Psoas muscle (tissue), 8 donors: ENCODE measurements around the gene NUP210. TPM values are rescaled to one million over a fixed set of nuclear protein-coding genes. Genes with fewer than 3 reads are reported as not detected.

ENCODE experiments used
- ATAC-seq, 4 donors: fragments of 200-7000 bp; cut with Tn5 transposase; one replicate each; pipeline ENCODE4 v1.9.1; 2020; ENCODE audit warnings: moderate library complexity in 3 of 4, mild to moderate bottlenecking in 2 of 4
- DNase-seq, 2 donors: peaks; one replicate each; pipeline ENCODE4 v3.0.0-alpha.2; 2020
- H3K27ac ChIP-seq: fragments of 200-600 bp; one replicate; pipeline ENCODE4 v1.8.0; 2022
- H3K27me3 ChIP-seq, 3 donors: fragments of 200-600 bp in 1 of 3; one replicate each; pipeline versions ENCODE4 v1.6.1 to v1.8.0; 2013 to 2022; ENCODE audit warnings: low read length in 2 of 3, mild to moderate bottlenecking in 2 of 3, moderate library complexity in 1 of 3; ENCODE audit not compliant: insufficient read depth in 3 of 3
- H3K36me3 ChIP-seq, 2 donors: fragments of 200-600 bp in 1 of 2; one replicate each; pipeline versions ENCODE4 v1.6.1 to v1.8.0; 2013 to 2022; ENCODE audit warnings: low read depth in 1 of 2, mild to moderate bottlenecking in 1 of 2, moderate library complexity in 1 of 2; ENCODE audit not compliant: insufficient read depth in 1 of 2
- H3K4me1 ChIP-seq: fragments of 200-600 bp; one replicate; pipeline ENCODE4 v1.8.0; 2022
- H3K4me3 ChIP-seq: fragments of 200-600 bp; one replicate; pipeline ENCODE4 v1.8.0; 2022; ENCODE audit warnings: mild to moderate bottlenecking
- H3K9me3 ChIP-seq: fragments of 200-600 bp; one replicate; pipeline ENCODE4 v1.8.0; 2022
- whole genome bisulfite sequencing, 3 donors: extraction: QIAGEN DNeasy Blood & Tissue Kit; methylation state at CpG; one replicate each; pipeline versions ENCODE4 v1.1.6 to v1.1.7; 2013; 5-methylcytosine and 5-hydroxymethylcytosine counted together
- intact Hi-C, 2 donors: fragments of 100-400 bp; cut with DNase I; formaldehyde crosslinking; loops; one replicate each; pipeline versions ENCODE4 v1.11.0 to v1.14.2; 2022
- polyA plus RNA-seq, 3 donors: library from polyadenylated mRNA; stranded (reverse); fragments of 200-250 nt; gene quantifications; one replicate each; pipeline ENCODE4 v1.2.3, GENCODE V29; 2013
- total RNA-seq, 4 donors: library from RNA; stranded (reverse); fragmentation: NEBNext Ultra II Directional in 2 of 4; extraction: Animal tissue kit (Norgen Biotek cat#: 25700) in 2 of 4; gene quantifications; one replicate each; pipeline versions ENCODE4 v1.2.1 to v1.2.4, GENCODE V29; 2021 to 2023
- TF ChIP-seq, protein P1 (sequence below): fragments of 200-600 bp; IDR thresholded peaks from one replicate; pipeline ENCODE4 v1.8.0; 2022; ENCODE audit warnings: antibody characterized with exemption
- donor health status: healthy with polysubstance abuse.
- donor health status: DM: no; HTN: no; CAD: no; lungs with moderate emphysema.
- donor health status: Bipolar disorder and iron deficiency.
- donor health status: healthy.
- donor health status: DM: yes; HTN: yes; CAD: no.
- donor health status: DM: no; HTN: no; CAD: no.
- donor health status: DM: no; HTN: no; CAD: no.
- donor health status: DM: yes; HTN: yes; CAD: no.

Gene NUP210
- total and polyA plus RNA-seq, 7 donors = 0.29 to 8.0 (median 2.1) TPM

DNA sequence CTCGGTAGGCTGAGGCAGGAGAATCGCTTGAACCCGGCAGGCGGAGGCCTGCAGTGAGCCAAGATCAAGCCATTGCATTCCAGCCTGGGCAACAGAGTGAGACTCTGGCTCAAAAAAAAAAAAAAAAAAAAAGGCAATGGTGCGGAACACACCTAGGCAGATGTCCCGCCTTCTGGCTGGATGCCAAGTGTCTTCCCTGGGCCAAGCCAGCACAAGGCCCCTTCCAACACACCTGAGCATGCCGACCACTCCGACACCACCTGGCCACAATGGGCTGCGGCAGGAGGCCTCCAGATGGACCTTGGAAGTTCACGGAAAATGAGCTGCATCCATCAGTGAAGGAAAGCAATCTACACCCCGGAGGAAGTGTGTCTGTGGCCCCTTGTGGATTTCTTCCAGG, 19.0 kb downstream of the NUP210 start:
- no peaks in the 10 kb centered on the region for H3K4me1 ChIP-seq
- TF ChIP-seq, protein P1, sequence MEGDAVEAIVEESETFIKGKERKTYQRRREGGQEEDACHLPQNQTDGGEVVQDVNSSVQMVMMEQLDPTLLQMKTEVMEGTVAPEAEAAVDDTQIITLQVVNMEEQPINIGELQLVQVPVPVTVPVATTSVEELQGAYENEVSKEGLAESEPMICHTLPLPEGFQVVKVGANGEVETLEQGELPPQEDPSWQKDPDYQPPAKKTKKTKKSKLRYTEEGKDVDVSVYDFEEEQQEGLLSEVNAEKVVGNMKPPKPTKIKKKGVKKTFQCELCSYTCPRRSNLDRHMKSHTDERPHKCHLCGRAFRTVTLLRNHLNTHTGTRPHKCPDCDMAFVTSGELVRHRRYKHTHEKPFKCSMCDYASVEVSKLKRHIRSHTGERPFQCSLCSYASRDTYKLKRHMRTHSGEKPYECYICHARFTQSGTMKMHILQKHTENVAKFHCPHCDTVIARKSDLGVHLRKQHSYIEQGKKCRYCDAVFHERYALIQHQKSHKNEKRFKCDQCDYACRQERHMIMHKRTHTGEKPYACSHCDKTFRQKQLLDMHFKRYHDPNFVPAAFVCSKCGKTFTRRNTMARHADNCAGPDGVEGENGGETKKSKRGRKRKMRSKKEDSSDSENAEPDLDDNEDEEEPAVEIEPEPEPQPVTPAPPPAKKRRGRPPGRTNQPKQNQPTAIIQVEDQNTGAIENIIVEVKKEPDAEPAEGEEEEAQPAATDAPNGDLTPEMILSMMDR = no peak
- H3K4me3 ChIP-seq = no peak overlapping the region
- no peaks in the 10 kb centered on the region for H3K9me3 ChIP-seq
- H3K27ac ChIP-seq = no peak overlapping the region
- intact Hi-C loops = no loop called here
- ATAC-seq = no peak
- 81 to 94% (median 88%) methylated on average over 6 to 11 of the region's 11 CpGs for WGBS, 3 donors
- peaks cover 0 to 20% of the 10 kb centered on the region in 2 donors for H3K36me3 ChIP-seq
- no peaks in the 10 kb centered on the region for H3K27me3 ChIP-seq
- no peak for DNase-seq

- ATAC-seq = no peak
- TF ChIP-seq, protein P1 = no peak
- DNase-seq = no peak
- Histone ChIP-seq H3K4me3 (no peak overlapping the region), H3K36me3 (peaks cover 0 to 28% of the 10 kb centered on the region in 2 donors), H3K27ac (no peak overlapping the region), H3K4me1 (no peaks in the 10 kb centered on the region), H3K9me3 (no peaks in the 10 kb centered on the region), H3K27me3 (no peaks in the 10 kb centered on the region)
- WGBS, 3 donors = 80 to 84% (median 81%) methylated on average over 12 to 13 of the region's 13 CpGs
- intact Hi-C loops = no loop called here
Measured at GRCh38 chr3:13400114-13400673, 19.9 kb downstream of the NUP210 start.

GRCh38 chr3:13399603-13400002, 20.5 kb downstream of the NUP210 start:
- no peak for DNase-seq
- intact Hi-C loops = no loop called here
- Histone ChIP-seq H3K27ac (no peak overlapping the region), H3K27me3 (no peaks in the 10 kb centered on the region), H3K9me3 (no peaks in the 10 kb centered on the region), H3K36me3 (peaks cover 0 to 32% of the 10 kb centered on the region in 2 donors), H3K4me3 (no peak overlapping the region), H3K4me1 (no peaks in the 10 kb centered on the region)
- TF ChIP-seq, protein P1 = no peak
- ATAC-seq = no peak
- WGBS, 3 donors = 92 to 96% (median 95%) methylated on average over 12 of the region's 12 CpGs

GRCh38 chr3:13397316-13397715, 22.8 kb downstream of the NUP210 start:
- H3K4me1 ChIP-seq = no peaks in the 10 kb centered on the region
- TF ChIP-seq, protein P1 = no peak
- no peak overlapping the region for H3K4me3 ChIP-seq
- ATAC-seq (no peak), DNase-seq (no peak)
- H3K9me3 ChIP-seq = no peaks in the 10 kb centered on the region
- peaks cover 0 to 51% of the 10 kb centered on the region in 2 donors for H3K36me3 ChIP-seq
- 84 to 91% (median 89%) methylated on average over 8 of the region's 8 CpGs for WGBS, 3 donors
- no peaks in the 10 kb centered on the region for H3K27me3 ChIP-seq
- intact Hi-C loops = no loop called here
- H3K27ac ChIP-seq = no peak overlapping the region

GRCh38 chr3:13394363-13394762, 25.8 kb downstream of the NUP210 start:
- intact Hi-C loops = no loop called here
- 71 to 93% (median 87%) methylated on average over 4 of the region's 4 CpGs for WGBS, 3 donors
- ATAC-seq = no peak
- Histone ChIP-seq H3K9me3 (no peaks in the 10 kb centered on the region), H3K27me3 (no peaks in the 10 kb centered on the region), H3K27ac (no peak overlapping the region), H3K36me3 (peaks cover 0 to 69% of the 10 kb centered on the region in 2 donors), H3K4me3 (no peak overlapping the region), H3K4me1 (no peaks in the 10 kb centered on the region)
- TF ChIP-seq, protein P1 = no peak
- no peak for DNase-seq
